Lung (tissue), 12 donors: ENCODE measurements around the gene CCT8. TPM values are rescaled to one million over a fixed set of nuclear protein-coding genes. Genes with fewer than 3 reads are reported as not detected.
A peak's percentile ranks its signal among the peaks of the same experiment; 100 is the strongest.

Experiments
- ATAC-seq: fragments of 200-7000 bp; cut with Tn5 transposase; one replicate; pipeline ENCODE4 v1.9.1; 2020; ENCODE audit warnings: moderate number of reproducible peaks; ENCODE audit not compliant: insufficient read depth, low FRiP score
- DNase-seq, 3 donors: peaks; one replicate each; pipeline ENCODE4 v3.0.0-alpha.2; 2013 to 2017
- H3K27ac ChIP-seq, 2 donors: one replicate each; pipeline ENCODE4 v1.5.1; 2013; ENCODE audit warnings: mild to moderate bottlenecking in 2 of 2, moderate library complexity in 2 of 2, control low read depth in 1 of 2, inconsistent platforms in 1 of 2, low read depth in 1 of 2, low read length in 1 of 2
- H3K27me3 ChIP-seq, 3 donors: one replicate each; pipeline ENCODE4 v1.5.1; 2013; ENCODE audit warnings: low read length in 2 of 3; ENCODE audit not compliant: control insufficient read depth in 3 of 3, insufficient read depth in 3 of 3
- H3K36me3 ChIP-seq, 4 donors: one replicate each; pipeline ENCODE4 v1.5.1; 2013; ENCODE audit warnings: low read length in 4 of 4, mild to moderate bottlenecking in 1 of 4, moderate library complexity in 1 of 4; ENCODE audit not compliant: control insufficient read depth in 4 of 4, insufficient read depth in 4 of 4
- H3K4me1 ChIP-seq, 5 donors: one replicate each; pipeline ENCODE4 v1.5.1; 2013; ENCODE audit warnings: low read length in 5 of 5, mild to moderate bottlenecking in 2 of 5, moderate library complexity in 1 of 5; ENCODE audit not compliant: control insufficient read depth in 5 of 5, insufficient read depth in 5 of 5
- H3K4me3 ChIP-seq: one replicate; pipeline ENCODE4 v1.5.1; 2013; ENCODE audit warnings: mild to moderate bottlenecking, control low read depth, moderate library complexity
- H3K9ac ChIP-seq, 2 donors: one replicate each; pipeline ENCODE4 v1.5.1; 2013; ENCODE audit warnings: low read length in 2 of 2, control low read depth in 1 of 2; ENCODE audit not compliant: insufficient read depth in 1 of 2
- H3K9me3 ChIP-seq, 4 donors: one replicate each; pipeline ENCODE4 v1.5.1; 2013; ENCODE audit warnings: low read length in 3 of 4, mild to moderate bottlenecking in 1 of 4, moderate library complexity in 1 of 4; ENCODE audit not compliant: control insufficient read depth in 4 of 4, insufficient read depth in 3 of 4
- WGBS, 2 donors: extraction: QIAGEN DNeasy Blood & Tissue Kit; methylation state at CpG; one replicate each; pipeline ENCODE4 v1.1.7; 2013; 5-methylcytosine and 5-hydroxymethylcytosine counted together
- polyA plus RNA-seq, 2 donors: library from polyadenylated mRNA; stranded (reverse); fragments of 200-250 nt; gene quantifications; one replicate each; pipeline ENCODE4 v1.2.1, GENCODE V29; 2013
- total RNA-seq, 2 donors: library from RNA; depleted of rRNA in 1 of 2; stranded (reverse); fragments of >200 nt in 1 of 2; gene quantifications; one replicate each; pipeline ENCODE4 v1.2.1, GENCODE V29; 2014 to 2021
- TF ChIP-seq, protein P1 (sequence below): IDR thresholded peaks from 2 replicates; pipeline ENCODE4 v1.5.1; 2012; ENCODE audit warnings: mild to moderate bottlenecking; ENCODE audit errors: control extremely low read depth, extremely low read depth
- donor health status: control.
- donor health status: control.
- donor health status: Bipolar disorder and iron deficiency.
- donor health status: healthy.
- donor health status: DM: yes; HTN: yes; CAD: no.

The CCT8 gene
- total and polyA plus RNA-seq, 4 donors = 112 to 131 (median 127) TPM

DNA sequence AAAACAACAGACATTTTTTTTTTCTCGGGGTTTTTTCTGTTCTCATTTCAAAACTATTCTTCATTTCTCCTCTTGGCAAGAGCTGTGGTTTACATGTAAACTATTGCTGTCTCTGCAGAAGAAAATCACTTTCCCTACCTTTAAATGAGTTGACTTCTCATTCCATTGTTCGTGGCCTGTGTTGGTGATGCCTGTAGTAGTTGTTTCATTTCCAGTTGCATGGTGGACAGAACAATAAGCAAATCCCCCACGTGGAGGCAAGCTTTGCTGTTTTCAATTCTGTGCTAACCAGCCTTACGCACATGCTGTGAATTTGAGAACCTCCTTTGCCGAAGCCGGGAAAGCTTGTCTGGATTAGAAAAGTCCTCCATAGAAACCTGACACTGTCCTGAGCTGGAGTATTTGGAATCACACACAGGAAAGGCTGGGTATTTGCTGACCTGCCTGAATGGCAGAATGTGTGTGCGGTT, 30.8 kb upstream of the CCT8 start:
- H3K4me1 ChIP-seq = peaks cover 0 to 6% (median 0%) of the 10 kb centered on the region in 5 donors
- no peaks in the 10 kb centered on the region for H3K9me3 ChIP-seq
- TF ChIP-seq, protein P1, sequence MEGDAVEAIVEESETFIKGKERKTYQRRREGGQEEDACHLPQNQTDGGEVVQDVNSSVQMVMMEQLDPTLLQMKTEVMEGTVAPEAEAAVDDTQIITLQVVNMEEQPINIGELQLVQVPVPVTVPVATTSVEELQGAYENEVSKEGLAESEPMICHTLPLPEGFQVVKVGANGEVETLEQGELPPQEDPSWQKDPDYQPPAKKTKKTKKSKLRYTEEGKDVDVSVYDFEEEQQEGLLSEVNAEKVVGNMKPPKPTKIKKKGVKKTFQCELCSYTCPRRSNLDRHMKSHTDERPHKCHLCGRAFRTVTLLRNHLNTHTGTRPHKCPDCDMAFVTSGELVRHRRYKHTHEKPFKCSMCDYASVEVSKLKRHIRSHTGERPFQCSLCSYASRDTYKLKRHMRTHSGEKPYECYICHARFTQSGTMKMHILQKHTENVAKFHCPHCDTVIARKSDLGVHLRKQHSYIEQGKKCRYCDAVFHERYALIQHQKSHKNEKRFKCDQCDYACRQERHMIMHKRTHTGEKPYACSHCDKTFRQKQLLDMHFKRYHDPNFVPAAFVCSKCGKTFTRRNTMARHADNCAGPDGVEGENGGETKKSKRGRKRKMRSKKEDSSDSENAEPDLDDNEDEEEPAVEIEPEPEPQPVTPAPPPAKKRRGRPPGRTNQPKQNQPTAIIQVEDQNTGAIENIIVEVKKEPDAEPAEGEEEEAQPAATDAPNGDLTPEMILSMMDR = no peak
- H3K36me3 ChIP-seq = peaks cover 0 to 6% (median 0%) of the 10 kb centered on the region in 4 donors
- WGBS, 2 donors = 72 to 75% methylated on average over 7 of the region's 7 CpGs
- no peak overlapping the region for H3K4me3 ChIP-seq
- H3K9ac ChIP-seq = no peak overlapping the region
- no peaks in the 10 kb centered on the region for H3K27me3 ChIP-seq
- DNase-seq (peak in 2 of 3 donors; percentile 14 to 52), ATAC-seq (no peak)
- H3K27ac ChIP-seq = no peak overlapping the region

DNA sequence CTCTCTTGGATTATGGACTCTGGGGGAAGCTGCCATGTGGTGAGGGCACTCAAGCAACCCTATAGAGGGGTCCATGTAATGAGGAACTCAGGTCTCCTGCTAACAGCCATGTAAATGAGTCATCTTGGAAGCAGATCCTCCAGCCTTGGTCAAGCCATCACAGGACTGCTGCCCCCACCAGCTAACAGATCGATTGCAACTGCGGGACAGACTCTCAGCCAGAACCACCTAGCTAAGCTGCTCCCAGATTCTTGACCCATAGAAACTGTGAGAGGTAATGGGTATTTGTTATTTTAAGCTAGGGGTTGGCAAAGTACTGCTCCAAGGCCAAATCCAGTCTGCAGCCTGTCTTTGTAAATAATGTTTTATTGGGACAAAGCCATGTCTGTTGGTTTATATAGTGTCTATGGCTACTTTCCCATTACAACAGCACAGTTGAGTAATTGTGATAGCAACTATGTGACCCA, 29.4 kb upstream of the CCT8 start:
- Histone ChIP-seq H3K27ac (no peak overlapping the region), H3K9ac (no peak overlapping the region), H3K27me3 (no peaks in the 10 kb centered on the region), H3K4me3 (no peak overlapping the region), H3K9me3 (no peaks in the 10 kb centered on the region), H3K36me3 (peaks cover 0 to 4% (median 0%) of the 10 kb centered on the region in 4 donors), H3K4me1 (peaks cover 0 to 6% (median 0%) of the 10 kb centered on the region in 5 donors)
- TF ChIP-seq, protein P1 = no peak
- WGBS, 2 donors = 93 to 96% methylated on average over 2 of the region's 2 CpGs
- no peak for DNase-seq
- ATAC-seq = no peak

DNA sequence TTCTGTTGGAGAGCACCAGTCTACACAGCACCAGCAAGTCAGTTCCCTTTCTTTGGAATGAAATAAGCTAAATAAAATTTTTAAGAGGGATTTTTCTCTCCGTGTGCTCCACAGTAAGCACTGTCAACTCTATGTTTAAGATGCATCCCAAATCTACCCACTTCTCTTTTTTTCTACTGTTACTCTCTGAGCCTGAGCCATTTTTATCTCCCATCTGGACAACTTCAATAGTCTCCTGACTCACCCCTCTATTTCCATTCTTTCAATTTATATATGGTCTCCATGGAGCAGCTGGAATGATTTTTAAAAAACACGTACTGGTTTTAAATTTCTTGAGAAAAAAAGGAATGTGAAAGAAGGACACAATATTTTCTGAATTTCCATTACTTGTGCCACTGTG, 24.7 kb upstream of the CCT8 start:
- TF ChIP-seq, protein P1 = no peak
- WGBS, 2 donors = 86 to 87% methylated on average over 2 of the region's 2 CpGs

More for the DNA sequence above, 24.7 kb upstream of the CCT8 start:
- no peaks in the 10 kb centered on the region for H3K4me1 ChIP-seq
- DNase-seq (no peak), ATAC-seq (no peak)
- H3K27me3 ChIP-seq = no peaks in the 10 kb centered on the region
- no peak overlapping the region for H3K9ac ChIP-seq
- H3K9me3 ChIP-seq = no peaks in the 10 kb centered on the region
- H3K4me3 ChIP-seq = no peak overlapping the region
- H3K27ac ChIP-seq = no peak overlapping the region
- peaks cover 0 to 5% (median 0%) of the 10 kb centered on the region in 4 donors for H3K36me3 ChIP-seq
